Measurements from ENCODE around the gene NEBL. TPM values are rescaled to one million over a fixed set of nuclear protein-coding genes. Genes with fewer than 3 reads are reported as not detected.

The NEBL gene
- total and polyA plus RNA-seq, 9 of the 15 experiments (the other 6 are each of a cell fraction or from before 2014, with no cell fraction given): 0.82 to 14.6 (median 9.8) TPM

DNA sequence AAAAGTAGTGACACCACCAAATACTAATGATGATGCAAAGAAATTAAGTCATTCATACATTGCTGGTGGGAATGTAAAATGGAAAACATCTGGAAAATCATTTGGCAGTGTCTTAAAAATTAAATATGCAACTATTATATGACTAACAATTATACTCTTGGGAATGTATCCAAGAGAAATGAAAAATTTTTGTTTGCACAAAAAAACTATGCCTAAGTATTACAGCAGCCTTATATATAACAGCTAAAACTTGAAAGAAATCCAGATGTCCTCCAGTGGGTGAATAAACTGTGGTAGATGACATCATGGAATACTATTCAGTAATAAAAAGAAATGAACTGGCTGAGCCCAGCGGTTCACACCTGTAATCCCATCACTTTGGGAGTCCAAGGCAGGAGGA, 132.0 kb downstream of the NEBL start (continued):
- TF ChIP-seq L3MBTL2 (IDR thresholded peaks at IDR 0.05) (no peak), NR3C1 (CRISPR knock-in tag; IDR thresholded peaks at IDR 0.05) (no peak)
- TF ChIP-seq, protein P1, sequence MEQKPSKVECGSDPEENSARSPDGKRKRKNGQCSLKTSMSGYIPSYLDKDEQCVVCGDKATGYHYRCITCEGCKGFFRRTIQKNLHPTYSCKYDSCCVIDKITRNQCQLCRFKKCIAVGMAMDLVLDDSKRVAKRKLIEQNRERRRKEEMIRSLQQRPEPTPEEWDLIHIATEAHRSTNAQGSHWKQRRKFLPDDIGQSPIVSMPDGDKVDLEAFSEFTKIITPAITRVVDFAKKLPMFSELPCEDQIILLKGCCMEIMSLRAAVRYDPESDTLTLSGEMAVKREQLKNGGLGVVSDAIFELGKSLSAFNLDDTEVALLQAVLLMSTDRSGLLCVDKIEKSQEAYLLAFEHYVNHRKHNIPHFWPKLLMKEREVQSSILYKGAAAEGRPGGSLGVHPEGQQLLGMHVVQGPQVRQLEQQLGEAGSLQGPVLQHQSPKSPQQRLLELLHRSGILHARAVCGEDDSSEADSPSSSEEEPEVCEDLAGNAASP (IDR thresholded peaks at IDR 0.05): no peak
- TF ChIP-seq, protein P2, sequence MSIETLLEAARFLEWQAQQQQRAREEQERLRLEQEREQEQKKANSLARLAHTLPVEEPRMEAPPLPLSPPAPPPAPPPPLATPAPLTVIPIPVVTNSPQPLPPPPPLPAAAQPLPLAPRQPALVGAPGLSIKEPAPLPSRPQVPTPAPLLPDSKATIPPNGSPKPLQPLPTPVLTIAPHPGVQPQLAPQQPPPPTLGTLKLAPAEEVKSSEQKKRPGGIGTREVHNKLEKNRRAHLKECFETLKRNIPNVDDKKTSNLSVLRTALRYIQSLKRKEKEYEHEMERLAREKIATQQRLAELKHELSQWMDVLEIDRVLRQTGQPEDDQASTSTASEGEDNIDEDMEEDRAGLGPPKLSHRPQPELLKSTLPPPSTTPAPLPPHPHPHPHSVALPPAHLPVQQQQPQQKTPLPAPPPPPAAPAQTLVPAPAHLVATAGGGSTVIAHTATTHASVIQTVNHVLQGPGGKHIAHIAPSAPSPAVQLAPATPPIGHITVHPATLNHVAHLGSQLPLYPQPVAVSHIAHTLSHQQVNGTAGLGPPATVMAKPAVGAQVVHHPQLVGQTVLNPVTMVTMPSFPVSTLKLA (conservative IDR thresholded peaks at IDR 0.05): no peak
- TF ChIP-seq, protein P3, sequence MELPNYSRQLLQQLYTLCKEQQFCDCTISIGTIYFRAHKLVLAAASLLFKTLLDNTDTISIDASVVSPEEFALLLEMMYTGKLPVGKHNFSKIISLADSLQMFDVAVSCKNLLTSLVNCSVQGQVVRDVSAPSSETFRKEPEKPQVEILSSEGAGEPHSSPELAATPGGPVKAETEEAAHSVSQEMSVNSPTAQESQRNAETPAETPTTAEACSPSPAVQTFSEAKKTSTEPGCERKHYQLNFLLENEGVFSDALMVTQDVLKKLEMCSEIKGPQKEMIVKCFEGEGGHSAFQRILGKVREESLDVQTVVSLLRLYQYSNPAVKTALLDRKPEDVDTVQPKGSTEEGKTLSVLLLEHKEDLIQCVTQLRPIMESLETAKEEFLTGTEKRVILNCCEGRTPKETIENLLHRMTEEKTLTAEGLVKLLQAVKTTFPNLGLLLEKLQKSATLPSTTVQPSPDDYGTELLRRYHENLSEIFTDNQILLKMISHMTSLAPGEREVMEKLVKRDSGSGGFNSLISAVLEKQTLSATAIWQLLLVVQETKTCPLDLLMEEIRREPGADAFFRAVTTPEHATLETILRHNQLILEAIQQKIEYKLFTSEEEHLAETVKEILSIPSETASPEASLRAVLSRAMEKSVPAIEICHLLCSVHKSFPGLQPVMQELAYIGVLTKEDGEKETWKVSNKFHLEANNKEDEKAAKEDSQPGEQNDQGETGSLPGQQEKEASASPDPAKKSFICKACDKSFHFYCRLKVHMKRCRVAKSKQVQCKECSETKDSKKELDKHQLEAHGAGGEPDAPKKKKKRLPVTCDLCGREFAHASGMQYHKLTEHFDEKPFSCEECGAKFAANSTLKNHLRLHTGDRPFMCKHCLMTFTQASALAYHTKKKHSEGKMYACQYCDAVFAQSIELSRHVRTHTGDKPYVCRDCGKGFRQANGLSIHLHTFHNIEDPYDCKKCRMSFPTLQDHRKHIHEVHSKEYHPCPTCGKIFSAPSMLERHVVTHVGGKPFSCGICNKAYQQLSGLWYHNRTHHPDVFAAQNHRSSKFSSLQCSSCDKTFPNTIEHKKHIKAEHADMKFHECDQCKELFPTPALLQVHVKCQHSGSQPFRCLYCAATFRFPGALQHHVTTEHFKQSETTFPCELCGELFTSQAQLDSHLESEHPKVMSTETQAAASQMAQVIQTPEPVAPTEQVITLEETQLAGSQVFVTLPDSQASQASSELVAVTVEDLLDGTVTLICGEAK (IDR thresholded peaks at IDR 0.05): no peak
- TF ChIP-seq, protein P3 (CRISPR knock-in tag; IDR thresholded peaks at IDR 0.05): no peak
